Hepatocyte (in vitro differentiated cells): ENCODE data around the gene FGF12.

Experiments used
- CTCF ChIP-seq: fragments of 200-600 bp; sonication (generic); IDR thresholded peaks from 2 replicates; pipeline ENCODE4 v1.5.1; 2016; ENCODE audit warnings: antibody characterized with exemption, mild to moderate bottlenecking; ENCODE audit not compliant: poor library complexity
- EZH2 ChIP-seq: fragments of 200-600 bp; sonication (generic); IDR thresholded peaks from 2 replicates; pipeline ENCODE4 v1.6.1; 2016; ENCODE audit warnings: antibody characterized with exemption, mild to moderate bottlenecking, borderline replicate concordance
- EZH2phosphoT487 ChIP-seq: fragments of 200-600 bp; sonication (generic); IDR thresholded peaks from one replicate; pipeline ENCODE4 v1.6.1; 2018; ENCODE audit warnings: antibody characterized with exemption, mild to moderate bottlenecking, low read depth, moderate library complexity; ENCODE audit not compliant: unreplicated experiment, severe bottlenecking

- no peak for TF ChIP-seq EZH2
- no peak for TF ChIP-seq CTCF
- TF ChIP-seq EZH2phosphoT487, result no peak
Observed at GRCh38 chr3:192516820-192517219, 210.5 kb downstream of the FGF12 start.
